Posterior vena cava (tissue), 2 donors: Measurements from ENCODE around the gene RIPK1. TPM values are rescaled to one million over a fixed set of nuclear protein-coding genes. Genes with fewer than 3 reads are reported as not detected.
"Not testable (repeated sequence)": the region's sequence is repeated elsewhere in the genome, so short reads cannot be mapped to it uniquely, and the experiment has no call there.

Experiments
- DNase-seq: peaks from one replicate; pipeline ENCODE4 v3.0.0-alpha.2; 2020; ENCODE audit warnings: low spot score
- intact Hi-C, 2 donors: fragments of 100-400 bp; cut with DNase I; formaldehyde crosslinking; loops; one replicate each; pipeline versions ENCODE4 v1.14.1 to v1.14.2; 2022 to 2023
- total RNA-seq, 2 donors: library from RNA; stranded (reverse); fragmentation: NEBNext Ultra II Directional; extraction: Animal tissue kit (Norgen Biotek cat#: 25700); gene quantifications; one replicate each; pipeline ENCODE4 v1.2.1, GENCODE V29; 2021
- donor health status: DM: yes; HTN: yes; CAD: no.
- donor health status: DM: yes; HTN: yes; CAD: no.

The RIPK1 gene
- total RNA-seq, 2 donors from 2014 or later: 19.9 to 20.3 TPM

GRCh38 chr6:3120765-3121089 lies 52.4 kb downstream of the RIPK1 start:
- intact Hi-C loops: loop anchor here in 1 of 2 donors (10.0 kb wide), 1 partner anchor 134 kb away; the partner anchor contains the start of gene PSMG4
- DNase-seq: no peak

- no peak for DNase-seq
- intact Hi-C loops: loop anchor here in 1 of 2 donors (10.0 kb wide), 1 partner anchor 132 kb away; the partner anchor contains the start of gene PSMG4
These were observed 54.5 kb downstream of the RIPK1 start for GRCh38 chr6:3122823-3123182.

- intact Hi-C loops: loop anchor here (5.0 to 10.0 kb wide), 2 partner anchors 128 to 130 kb away; partner anchors contain the start of gene PSMG4 (in 1 of the 2)
- no peak for DNase-seq
These were observed 56.4 kb downstream of the RIPK1 start for GRCh38 chr6:3124667-3125066.

GRCh38 chr6:3125815-3126214 lies 57.5 kb downstream of the RIPK1 start:
- intact Hi-C loops: loop anchor here (5.0 to 10.0 kb wide), 2 partner anchors 126 to 129 kb away; partner anchors contain the start of gene PSMG4 (in 1 of the 2)
- no peak for DNase-seq

DNA sequence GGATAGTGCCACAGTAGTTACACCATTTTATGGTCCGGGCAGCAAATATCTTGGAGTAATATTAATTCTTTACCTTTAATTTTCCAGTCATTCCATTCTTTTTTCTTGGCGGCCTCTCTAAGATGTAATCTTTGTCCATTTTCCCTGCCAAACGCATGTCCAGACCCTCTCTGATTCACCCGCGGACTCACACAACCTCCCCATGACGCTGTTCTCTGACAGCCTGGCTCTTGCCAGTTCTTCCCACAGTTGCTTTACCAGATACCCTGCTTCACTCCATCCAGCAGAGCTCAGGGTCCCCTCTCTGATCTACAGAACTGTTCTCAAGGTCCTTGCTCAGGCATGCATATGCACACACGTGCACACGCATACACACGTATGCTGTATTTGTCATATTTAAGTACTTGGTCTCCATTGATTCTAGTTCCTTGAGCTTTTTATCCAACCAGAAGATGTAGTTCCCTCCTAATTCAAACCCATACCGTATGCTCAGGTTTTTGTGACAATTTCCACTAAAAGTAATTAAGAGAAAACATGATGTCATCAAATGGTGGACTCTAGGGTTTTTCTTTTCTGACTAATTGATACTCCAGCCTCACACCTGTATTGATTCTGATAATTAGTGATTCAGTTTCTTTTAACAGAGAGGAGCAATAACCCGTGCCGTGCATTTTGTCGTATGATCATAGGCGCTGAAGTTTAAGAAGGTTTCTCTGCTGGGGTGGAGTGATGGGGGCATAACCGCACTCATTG lies 60.2 kb downstream of the RIPK1 start:
- intact Hi-C loops: loop anchor here (5.0 to 10.0 kb wide), 2 partner anchors 124 to 126 kb away; partner anchors contain the start of gene PSMG4 (in 1 of the 2)
- DNase-seq: no peak

DNA sequence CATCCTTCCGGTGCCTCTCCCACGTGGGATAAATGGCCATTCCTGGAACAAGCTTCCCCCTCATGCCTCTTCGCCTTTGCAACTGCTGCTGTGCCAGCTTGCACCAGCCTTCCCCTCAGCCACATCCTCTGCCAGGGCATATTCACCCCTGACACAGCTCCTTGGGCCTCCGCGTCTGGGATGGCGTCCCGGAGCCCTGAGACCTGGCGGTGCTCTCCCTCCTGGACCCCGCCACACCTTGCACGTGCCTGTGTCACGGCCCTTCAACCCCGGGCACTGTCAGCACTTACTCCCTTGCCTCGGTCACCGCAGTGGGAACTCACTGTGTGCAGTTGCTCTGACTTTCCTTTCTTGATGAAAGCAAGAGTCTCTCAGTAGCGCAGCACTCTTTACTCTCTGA lies 63.4 kb downstream of the RIPK1 start:
- intact Hi-C loops: no loop called here
- no peak for DNase-seq

DNA sequence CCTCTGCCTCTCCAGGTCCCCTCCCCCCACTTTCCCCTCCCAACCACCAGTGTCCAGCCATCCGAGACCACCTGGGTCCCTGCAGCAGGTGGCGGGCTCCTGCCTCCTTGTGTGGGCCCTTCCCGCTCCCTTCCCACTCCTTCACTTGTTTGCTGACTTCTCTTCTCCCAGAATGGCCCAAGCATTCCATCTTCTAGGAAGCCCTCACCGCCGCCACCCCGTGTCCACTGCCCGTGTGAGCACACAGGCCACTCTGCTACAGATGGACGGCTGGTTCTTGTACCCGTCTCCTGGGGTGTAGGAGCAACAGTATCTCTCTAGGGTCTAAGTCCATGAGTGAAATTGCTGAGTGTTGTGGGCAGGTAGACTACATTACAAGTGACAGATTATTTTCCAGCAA lies 65.2 kb downstream of the RIPK1 start:
- no peak for DNase-seq
- intact Hi-C loops: no loop called here

DNA sequence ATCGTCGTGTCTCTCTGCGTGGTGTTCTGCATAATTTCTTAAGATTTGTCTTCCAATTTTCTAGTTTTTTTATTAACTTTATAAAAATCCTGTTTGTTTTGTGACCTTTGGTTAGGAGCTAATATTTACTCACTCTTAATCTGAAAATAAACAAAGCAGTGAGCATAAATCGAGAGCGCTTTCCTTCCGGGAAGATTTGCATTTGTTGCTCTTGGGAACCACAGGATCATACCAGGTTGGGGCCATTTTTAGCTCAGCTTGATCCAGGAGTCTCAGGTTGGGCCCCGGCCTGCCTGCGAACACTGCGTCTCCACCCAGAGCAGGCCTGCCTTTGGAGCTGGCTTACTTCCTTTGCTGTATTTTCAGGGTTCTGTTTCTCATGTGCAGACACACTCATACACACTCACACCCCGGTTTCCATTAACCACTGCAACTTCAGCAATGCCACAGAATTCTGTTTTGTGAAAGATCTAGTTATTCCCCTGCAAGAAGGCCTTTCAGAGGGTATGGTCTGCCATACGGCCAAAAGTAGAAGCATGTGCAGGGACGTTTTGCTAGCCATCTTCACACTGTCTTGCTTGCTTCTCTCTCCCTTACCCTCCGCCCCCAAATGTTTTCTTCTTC lies 67.5 kb downstream of the RIPK1 start:
- intact Hi-C loops: loop anchor here in 1 of 2 donors (5.0 kb wide), 1 partner anchor 1032 kb away; no protein-coding TSS in a partner anchor
- DNase-seq: no peak

- DNase-seq: no peak
- intact Hi-C loops: loop anchor here in 1 of 2 donors (5.0 kb wide), 1 partner anchor 1031 kb away; no protein-coding TSS in a partner anchor
These were observed 68.2 kb downstream of the RIPK1 start for GRCh38 chr6:3136292-3137011.

DNA sequence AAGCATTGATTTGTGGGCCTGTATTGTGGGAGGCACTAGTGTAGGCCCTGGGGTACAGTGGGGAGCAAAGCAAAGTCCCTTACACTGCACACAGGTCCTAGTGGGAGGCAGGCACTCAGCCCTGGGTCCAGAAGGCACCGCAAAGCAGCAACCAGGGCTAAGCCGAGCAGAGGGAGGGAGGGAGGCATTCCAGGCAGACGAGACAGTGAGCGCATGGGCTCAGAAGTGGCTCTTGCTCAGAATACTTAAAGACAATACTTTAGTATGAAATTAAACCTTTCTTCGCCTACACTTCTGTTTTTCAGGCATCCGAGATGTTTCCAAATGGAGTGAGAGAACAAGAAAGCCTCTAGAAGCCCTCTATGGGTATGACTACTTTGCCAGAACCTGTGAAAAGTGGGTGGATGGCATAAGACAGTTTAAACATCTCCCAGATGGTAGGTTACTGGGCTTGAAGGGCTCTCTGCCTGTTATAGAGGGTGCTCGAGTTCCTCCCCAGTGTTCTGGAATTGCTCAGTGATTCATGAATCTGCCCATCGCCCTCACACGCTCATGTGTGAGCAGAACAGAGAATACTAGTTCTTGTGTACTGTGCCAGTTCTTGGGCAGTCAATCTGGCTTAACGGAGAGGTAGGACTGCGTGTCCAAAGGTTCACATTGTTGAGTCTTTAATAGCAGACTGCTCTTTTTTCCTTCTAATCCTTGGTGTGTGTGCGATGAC lies 68.9 kb downstream of the RIPK1 start:
- intact Hi-C loops: loop anchor here in 1 of 2 donors (5.0 kb wide), 1 partner anchor 1030 kb away; no protein-coding TSS in a partner anchor
- peak; percentile 47 for DNase-seq

GRCh38 chr6:3137873-3138272 lies 69.6 kb downstream of the RIPK1 start:
- intact Hi-C loops: loop anchor here in 1 of 2 donors (1.0 to 5.0 kb wide), 2 partner anchors 68 to 1029 kb away; no protein-coding TSS in a partner anchor
- DNase-seq: not testable (repeated sequence)

- no peak for DNase-seq
- intact Hi-C loops: loop anchor here in 1 of 2 donors (1.0 to 5.0 kb wide), 2 partner anchors 68 to 1029 kb away; no protein-coding TSS in a partner anchor
These were observed 70.0 kb downstream of the RIPK1 start for GRCh38 chr6:3138341-3138740.

DNA sequence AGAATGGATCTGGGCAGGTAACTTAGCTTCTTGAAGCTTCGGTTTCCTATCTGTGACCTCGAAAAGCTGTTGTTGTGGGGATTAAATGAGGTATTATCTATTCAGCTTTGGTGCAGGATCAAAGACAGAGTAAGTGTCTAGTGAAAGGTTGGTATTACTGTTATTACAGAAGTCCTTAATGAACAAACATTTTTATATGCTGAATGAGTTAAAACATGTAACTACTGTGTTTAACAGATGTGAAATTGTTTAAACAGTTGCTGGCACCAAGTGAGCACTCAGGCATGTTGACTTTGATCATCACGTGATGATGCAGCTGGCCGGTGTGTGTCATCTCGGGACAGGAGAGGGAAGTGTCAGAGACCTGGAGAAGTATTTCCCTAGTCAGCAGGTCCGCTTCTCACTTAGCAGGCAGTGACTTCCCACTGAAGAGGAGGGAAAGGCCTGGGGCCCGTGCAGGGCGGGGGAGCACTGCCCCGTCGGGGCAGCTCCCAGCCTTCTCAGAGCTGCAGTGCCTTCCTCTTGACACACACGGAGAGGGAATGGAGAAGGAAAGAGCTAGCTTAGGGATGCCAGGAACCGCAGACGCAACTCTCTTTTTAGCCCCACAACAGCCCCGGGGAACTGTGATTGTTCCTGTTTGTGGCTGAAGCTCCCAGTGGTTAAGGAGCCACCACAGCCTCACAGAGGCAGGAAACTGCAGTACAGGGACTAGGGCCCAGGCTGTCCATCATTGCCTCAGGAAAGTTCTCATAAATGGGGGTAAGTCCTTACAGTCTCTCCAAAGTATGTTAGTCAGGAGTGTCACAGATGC lies 71.0 kb downstream of the RIPK1 start:
- DNase-seq: peak; percentile 85
- intact Hi-C loops: loop anchor here in 1 of 2 donors (5.0 kb wide), 1 partner anchor 1028 kb away; no protein-coding TSS in a partner anchor

- DNase-seq: peak; percentile 56
These were observed 71.9 kb downstream of the RIPK1 start for GRCh38 chr6:3140201-3140600.

GRCh38 chr6:3142536-3142935 lies 74.2 kb downstream of the RIPK1 start:
- DNase-seq: no peak
- intact Hi-C loops: no loop called here

More at GRCh38 chr6:3140201-3140600, 71.9 kb downstream of the RIPK1 start:
- intact Hi-C loops: no loop called here

- intact Hi-C loops: no loop called here
- DNase-seq: no peak
These were observed 74.9 kb downstream of the RIPK1 start for GRCh38 chr6:3143158-3143557.

DNA sequence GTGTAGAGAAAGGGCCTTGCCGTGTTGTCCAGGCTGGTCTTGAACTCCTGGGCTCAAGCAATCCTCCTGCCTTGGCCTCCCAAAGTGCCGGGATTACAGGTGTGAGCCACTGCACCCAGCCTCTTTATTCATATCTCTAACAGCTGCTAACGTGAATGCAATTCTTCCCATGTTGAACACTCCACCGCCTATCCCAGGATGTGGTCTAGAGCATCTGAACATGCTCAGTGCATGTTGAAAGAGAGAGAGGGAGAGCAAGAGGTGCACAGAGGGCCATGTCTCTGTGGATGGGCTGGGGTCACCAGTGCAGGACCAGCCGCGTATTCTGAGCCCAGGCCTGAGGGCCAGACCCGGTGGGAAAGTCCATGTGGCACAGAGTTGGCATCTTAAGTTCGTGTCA lies 76.3 kb downstream of the RIPK1 start:
- no peak for DNase-seq
- intact Hi-C loops: no loop called here
